Measurements from ENCODE around the gene FREY1. TPM values are rescaled to one million over a fixed set of nuclear protein-coding genes. Genes with fewer than 3 reads are reported as not detected.

The FREY1 gene
- total and polyA plus RNA-seq, 9 of the 15 experiments (the other 6 are each of a cell fraction or from before 2014, with no cell fraction given): 0.25 to 1.5 (median 1.1) TPM; not detected in 5

DNA sequence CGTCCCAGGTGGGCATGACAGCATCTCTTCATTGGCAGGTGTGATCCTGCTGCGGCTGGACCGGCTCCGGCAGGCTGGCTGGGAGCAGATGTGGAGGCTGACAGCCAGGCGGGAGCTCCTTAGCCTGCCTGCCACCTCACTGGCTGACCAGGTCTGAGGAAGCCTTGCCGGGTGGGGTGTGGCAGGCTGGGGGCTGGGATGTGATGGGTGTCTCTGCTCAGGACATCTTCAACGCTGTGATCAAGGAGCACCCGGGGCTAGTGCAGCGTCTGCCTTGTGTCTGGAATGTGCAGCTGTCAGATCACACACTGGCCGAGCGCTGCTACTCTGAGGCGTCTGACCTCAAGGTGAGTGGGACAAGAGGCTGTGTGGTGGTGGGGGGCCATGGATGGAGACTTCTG is 18.9 kb upstream of the FREY1 start:
- H3K9me1 ChIP-seq (ENCODE audit: control insufficient read depth, insufficient read depth, low read length): no peaks in the 10 kb centered on the region
- 47% methylated on average over 10 of the region's 12 CpGs for WGBS (ENCODE audit: insufficient coverage, low coverage, missing lambda C conversion rate)
- H3K79me2 ChIP-seq (ENCODE audit: control insufficient read depth, insufficient read depth, low read length): peaks cover 4% of the 10 kb centered on the region; the same call in 2 of the 3 replicates
- ATAC-seq: no peak
- ChIA-PET POLR2A (interaction anchor here (0.7 to 1.8 kb wide), 5 partner anchors 8 to 317 kb away, joined by 3 to 6 read pairs (median 4); no protein-coding TSS in a partner anchor), CTCF (ENCODE audit: low intra/inter-chr PET ratio) (no interaction called here)
- peaks cover 9% of the 10 kb centered on the region; the same call in 1 of the 3 replicates for H3K36me3 ChIP-seq (ENCODE audit: control insufficient read depth, insufficient read depth, low read length)
- no peaks in the 10 kb centered on the region for H3K27me3 ChIP-seq (ENCODE audit: control insufficient read depth in 2 of 2, insufficient read depth in 2 of 2, low read length in 2 of 2)
- H3K27ac ChIP-seq (ENCODE audit: extremely low read depth, low read depth, low read length): no peak overlapping the region
- H3K4me2 ChIP-seq (ENCODE audit: insufficient read depth, low read length): no peak overlapping the region
- peaks cover 10 to 68% of the 10 kb centered on the region in 2 experiments; a peak in 4 of 5 replicates for H3K4me1 ChIP-seq (replicated peaks in 1 of 2; ENCODE audit: control insufficient read depth in 2 of 2, insufficient read depth in 2 of 2, low read length in 2 of 2)
- intact Hi-C loops (cut with micrococcal nuclease) (no loop called here), in situ Hi-C loops (cut with MboI) (no loop called here)
- no peak overlapping the region for H3K4me3 ChIP-seq
- DNase-seq (ENCODE audit: extremely low read depth in 1 of 4, low spot score in 3 of 4): no peak
- H2AFZ ChIP-seq (ENCODE audit: low read depth, low read length): no peak overlapping the region
- H3K9me3 ChIP-seq (replicated peaks; ENCODE audit: control insufficient read depth, insufficient read depth, low read depth, low read length): no peaks in the 10 kb centered on the region
- H4K20me1 ChIP-seq (replicated peaks; ENCODE audit: control insufficient read depth, insufficient read depth, low read length): no peaks in the 10 kb centered on the region; the same call in none of the 2 replicates
- no peak for FAIRE-seq
- H3K9ac ChIP-seq (ENCODE audit: insufficient read depth in 1 of 2, low read depth in 2 of 2, low read length in 2 of 2): no peak overlapping the region
- BruUV-seq (replicated peaks): no TSS peak
- TF ChIP-seq AFF1 (IDR thresholded peaks at IDR 0.05; ENCODE audit: low read depth in 1 of 2, partially characterized antibody in 2 of 2) (no peak), ELF4 (CRISPR knock-in tag; IDR thresholded peaks at IDR 0.05) (no peak), TCF3 (CRISPR knock-in tag; IDR thresholded peaks at IDR 0.05) (no peak), MEF2A (IDR thresholded peaks at IDR 0.05; ENCODE audit: control insufficient read depth, low read depth, low read length) (no peak), MTA1 (IDR thresholded peaks at IDR 0.05; ENCODE audit: borderline replicate concordance) (no peak)
- TF ChIP-seq, protein P1, sequence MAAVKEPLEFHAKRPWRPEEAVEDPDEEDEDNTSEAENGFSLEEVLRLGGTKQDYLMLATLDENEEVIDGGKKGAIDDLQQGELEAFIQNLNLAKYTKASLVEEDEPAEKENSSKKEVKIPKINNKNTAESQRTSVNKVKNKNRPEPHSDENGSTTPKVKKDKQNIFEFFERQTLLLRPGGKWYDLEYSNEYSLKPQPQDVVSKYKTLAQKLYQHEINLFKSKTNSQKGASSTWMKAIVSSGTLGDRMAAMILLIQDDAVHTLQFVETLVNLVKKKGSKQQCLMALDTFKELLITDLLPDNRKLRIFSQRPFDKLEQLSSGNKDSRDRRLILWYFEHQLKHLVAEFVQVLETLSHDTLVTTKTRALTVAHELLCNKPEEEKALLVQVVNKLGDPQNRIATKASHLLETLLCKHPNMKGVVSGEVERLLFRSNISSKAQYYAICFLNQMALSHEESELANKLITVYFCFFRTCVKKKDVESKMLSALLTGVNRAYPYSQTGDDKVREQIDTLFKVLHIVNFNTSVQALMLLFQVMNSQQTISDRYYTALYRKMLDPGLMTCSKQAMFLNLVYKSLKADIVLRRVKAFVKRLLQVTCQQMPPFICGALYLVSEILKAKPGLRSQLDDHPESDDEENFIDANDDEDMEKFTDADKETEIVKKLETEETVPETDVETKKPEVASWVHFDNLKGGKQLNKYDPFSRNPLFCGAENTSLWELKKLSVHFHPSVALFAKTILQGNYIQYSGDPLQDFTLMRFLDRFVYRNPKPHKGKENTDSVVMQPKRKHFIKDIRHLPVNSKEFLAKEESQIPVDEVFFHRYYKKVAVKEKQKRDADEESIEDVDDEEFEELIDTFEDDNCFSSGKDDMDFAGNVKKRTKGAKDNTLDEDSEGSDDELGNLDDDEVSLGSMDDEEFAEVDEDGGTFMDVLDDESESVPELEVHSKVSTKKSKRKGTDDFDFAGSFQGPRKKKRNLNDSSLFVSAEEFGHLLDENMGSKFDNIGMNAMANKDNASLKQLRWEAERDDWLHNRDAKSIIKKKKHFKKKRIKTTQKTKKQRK (IDR thresholded peaks at IDR 0.05; ENCODE audit: borderline replicate concordance, low read depth, low read length): no peak
- TF ChIP-seq, protein P2, sequence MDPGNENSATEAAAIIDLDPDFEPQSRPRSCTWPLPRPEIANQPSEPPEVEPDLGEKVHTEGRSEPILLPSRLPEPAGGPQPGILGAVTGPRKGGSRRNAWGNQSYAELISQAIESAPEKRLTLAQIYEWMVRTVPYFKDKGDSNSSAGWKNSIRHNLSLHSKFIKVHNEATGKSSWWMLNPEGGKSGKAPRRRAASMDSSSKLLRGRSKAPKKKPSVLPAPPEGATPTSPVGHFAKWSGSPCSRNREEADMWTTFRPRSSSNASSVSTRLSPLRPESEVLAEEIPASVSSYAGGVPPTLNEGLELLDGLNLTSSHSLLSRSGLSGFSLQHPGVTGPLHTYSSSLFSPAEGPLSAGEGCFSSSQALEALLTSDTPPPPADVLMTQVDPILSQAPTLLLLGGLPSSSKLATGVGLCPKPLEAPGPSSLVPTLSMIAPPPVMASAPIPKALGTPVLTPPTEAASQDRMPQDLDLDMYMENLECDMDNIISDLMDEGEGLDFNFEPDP (CRISPR knock-in tag; IDR thresholded peaks at IDR 0.05): no peak
- TF ChIP-seq, protein P3, sequence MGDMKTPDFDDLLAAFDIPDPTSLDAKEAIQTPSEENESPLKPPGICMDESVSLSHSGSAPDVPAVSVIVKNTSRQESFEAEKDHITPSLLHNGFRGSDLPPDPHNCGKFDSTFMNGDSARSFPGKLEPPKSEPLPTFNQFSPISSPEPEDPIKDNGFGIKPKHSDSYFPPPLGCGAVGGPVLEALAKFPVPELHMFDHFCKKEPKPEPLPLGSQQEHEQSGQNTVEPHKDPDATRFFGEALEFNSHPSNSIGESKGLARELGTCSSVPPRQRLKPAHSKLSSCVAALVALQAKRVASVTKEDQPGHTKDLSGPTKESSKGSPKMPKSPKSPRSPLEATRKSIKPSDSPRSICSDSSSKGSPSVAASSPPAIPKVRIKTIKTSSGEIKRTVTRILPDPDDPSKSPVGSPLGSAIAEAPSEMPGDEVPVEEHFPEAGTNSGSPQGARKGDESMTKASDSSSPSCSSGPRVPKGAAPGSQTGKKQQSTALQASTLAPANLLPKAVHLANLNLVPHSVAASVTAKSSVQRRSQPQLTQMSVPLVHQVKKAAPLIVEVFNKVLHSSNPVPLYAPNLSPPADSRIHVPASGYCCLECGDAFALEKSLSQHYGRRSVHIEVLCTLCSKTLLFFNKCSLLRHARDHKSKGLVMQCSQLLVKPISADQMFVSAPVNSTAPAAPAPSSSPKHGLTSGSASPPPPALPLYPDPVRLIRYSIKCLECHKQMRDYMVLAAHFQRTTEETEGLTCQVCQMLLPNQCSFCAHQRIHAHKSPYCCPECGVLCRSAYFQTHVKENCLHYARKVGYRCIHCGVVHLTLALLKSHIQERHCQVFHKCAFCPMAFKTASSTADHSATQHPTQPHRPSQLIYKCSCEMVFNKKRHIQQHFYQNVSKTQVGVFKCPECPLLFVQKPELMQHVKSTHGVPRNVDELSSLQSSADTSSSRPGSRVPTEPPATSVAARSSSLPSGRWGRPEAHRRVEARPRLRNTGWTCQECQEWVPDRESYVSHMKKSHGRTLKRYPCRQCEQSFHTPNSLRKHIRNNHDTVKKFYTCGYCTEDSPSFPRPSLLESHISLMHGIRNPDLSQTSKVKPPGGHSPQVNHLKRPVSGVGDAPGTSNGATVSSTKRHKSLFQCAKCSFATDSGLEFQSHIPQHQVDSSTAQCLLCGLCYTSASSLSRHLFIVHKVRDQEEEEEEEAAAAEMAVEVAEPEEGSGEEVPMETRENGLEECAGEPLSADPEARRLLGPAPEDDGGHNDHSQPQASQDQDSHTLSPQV (IDR thresholded peaks at IDR 0.05): no peak

All from K562 (cell line).